A375 (cell line): ENCODE measurements around the gene ESF1. TPM values are rescaled to one million over a fixed set of nuclear protein-coding genes. Genes with fewer than 3 reads are reported as not detected.

ENCODE experiments used
- total RNA-seq: library from RNA; depleted of rRNA; stranded (reverse); fragments of >200 nt; shearing (Covaris generic); gene quantifications from 2 replicates; pipeline ENCODE4 v1.2.3, GENCODE V29; 2014; rRNA removed

The ESF1 gene, protein sequence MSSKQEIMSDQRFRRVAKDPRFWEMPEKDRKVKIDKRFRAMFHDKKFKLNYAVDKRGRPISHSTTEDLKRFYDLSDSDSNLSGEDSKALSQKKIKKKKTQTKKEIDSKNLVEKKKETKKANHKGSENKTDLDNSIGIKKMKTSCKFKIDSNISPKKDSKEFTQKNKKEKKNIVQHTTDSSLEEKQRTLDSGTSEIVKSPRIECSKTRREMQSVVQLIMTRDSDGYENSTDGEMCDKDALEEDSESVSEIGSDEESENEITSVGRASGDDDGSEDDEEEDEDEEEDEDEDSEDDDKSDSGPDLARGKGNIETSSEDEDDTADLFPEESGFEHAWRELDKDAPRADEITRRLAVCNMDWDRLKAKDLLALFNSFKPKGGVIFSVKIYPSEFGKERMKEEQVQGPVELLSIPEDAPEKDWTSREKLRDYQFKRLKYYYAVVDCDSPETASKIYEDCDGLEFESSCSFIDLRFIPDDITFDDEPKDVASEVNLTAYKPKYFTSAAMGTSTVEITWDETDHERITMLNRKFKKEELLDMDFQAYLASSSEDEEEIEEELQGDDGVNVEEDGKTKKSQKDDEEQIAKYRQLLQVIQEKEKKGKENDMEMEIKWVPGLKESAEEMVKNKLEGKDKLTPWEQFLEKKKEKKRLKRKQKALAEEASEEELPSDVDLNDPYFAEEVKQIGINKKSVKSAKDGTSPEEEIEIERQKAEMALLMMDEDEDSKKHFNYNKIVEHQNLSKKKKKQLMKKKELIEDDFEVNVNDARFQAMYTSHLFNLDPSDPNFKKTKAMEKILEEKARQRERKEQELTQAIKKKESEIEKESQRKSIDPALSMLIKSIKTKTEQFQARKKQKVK
- 23.5 and 25.2 TPM in 2 replicates for total RNA-seq

DNA sequence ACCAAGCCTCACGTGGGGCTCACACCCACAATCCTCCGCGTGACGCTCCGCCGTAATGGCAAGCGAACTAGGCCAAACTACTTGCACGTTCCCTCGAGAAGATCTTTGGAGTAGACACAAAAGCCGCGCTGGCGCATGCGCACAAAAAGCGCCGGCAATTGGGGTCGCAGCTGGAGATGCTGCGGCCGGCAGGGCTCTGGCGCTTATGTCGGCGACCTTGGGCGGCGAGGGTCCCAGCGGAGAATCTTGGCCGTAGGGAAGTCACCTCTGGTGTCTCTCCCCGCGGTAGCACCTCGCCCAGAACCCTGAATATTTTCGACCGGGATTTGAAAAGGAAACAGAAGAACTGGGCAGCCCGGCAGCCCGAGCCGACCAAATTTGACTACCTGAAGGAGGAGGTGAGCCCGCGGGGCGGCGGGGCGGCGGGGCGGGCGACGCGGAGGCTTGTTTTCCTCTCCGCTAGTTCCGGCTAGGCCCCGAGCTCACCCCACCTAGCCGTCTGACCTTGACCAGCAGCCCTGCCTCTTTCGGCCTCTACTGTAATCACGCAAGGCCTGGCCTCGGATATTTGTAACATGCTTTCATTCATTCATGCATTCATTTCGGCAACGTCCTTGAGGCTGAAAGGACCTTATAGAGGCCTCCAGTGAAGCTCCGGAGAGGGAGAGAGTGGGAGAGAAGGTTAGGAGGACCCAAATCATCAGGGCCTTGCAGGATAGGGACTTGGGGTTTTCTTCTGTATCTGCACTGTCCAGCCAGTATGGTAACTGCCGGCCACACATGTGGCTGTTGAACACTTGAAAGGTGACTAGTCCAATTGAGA is at the start of gene ESF1, which contains the start of gene NDUFAF5:
Gene ESF1 (minus strand): TSS at position 27 of the 823 bp plus-strand sequence. CDS start 1,779 bp downstream, outside the sequence.
Gene NDUFAF5 (plus strand): TSS at position 136 of the 823 bp plus-strand sequence. CDS start 41 bp downstream, at position 177.

Other genes with a start within 250 kb of the ESF1 start
- 9.2 and 16.7 TPM in 2 replicates for gene TASP1, start 146.0 kb downstream of the ESF1 start, total RNA-seq
- gene NDUFAF5, start 109 bp upstream of the ESF1 start, total RNA-seq, result 27.2 and 30.8 TPM in 2 replicates
- gene SEL1L2, start 205.7 kb upstream of the ESF1 start, total RNA-seq, result not detected in 2 replicates
- 1.9 and 2.6 TPM in 2 replicates for gene MACROD2, start 210.6 kb upstream of the ESF1 start, total RNA-seq